GM23248 (cell line): ENCODE results near the gene STOML2. TPM values are rescaled to one million over a fixed set of nuclear protein-coding genes. Genes with fewer than 3 reads are reported as not detected.
"Not testable (repeated sequence)": the region's sequence is repeated elsewhere in the genome, so short reads cannot be mapped to it uniquely, and the experiment has no call there.

ENCODE experiments used
- DNase-seq: peaks from one replicate; pipeline ENCODE4 v3.0.0-alpha.2; 2015
- H2AFZ ChIP-seq: fragments of 200-600 bp; sonication (generic); 2 replicates; pipeline ENCODE4 v1.6.1; 2016; ENCODE audit warnings: antibody characterized with exemption
- H3F3A ChIP-seq: fragments of 200-600 bp; sonication (generic); 2 replicates; pipeline ENCODE4 v1.6.1; 2016; ENCODE audit warnings: mild to moderate bottlenecking, antibody characterized with exemption, mixed run types; ENCODE audit not compliant: insufficient read depth
- H3K27ac ChIP-seq: fragments of 200-600 bp; sonication (generic); 2 replicates; pipeline ENCODE4 v1.5.1; 2016; ENCODE audit warnings: mild to moderate bottlenecking
- H3K27me3 ChIP-seq: fragments of 200-600 bp; sonication (generic); replicated peaks from 2 replicates; pipeline ENCODE4 v1.6.1; 2016; ENCODE audit warnings: mild to moderate bottlenecking; ENCODE audit not compliant: insufficient read depth
- H3K36me3 ChIP-seq: fragments of 200-600 bp; sonication (generic); 2 replicates; pipeline ENCODE4 v1.6.1; 2016; ENCODE audit warnings: low read depth, mild to moderate bottlenecking
- H3K4me1 ChIP-seq: fragments of 200-600 bp; sonication (generic); 2 replicates; pipeline ENCODE4 v1.6.1; 2016; ENCODE audit warnings: mild to moderate bottlenecking; ENCODE audit not compliant: insufficient read depth
- H3K4me2 ChIP-seq: fragments of 200-600 bp; sonication (generic); one replicate; pipeline ENCODE4 v1.6.1; 2016; ENCODE audit warnings: mild to moderate bottlenecking; ENCODE audit not compliant: unreplicated experiment
- H3K4me3 ChIP-seq: fragments of 200-600 bp; sonication (generic); 2 replicates; pipeline ENCODE4 v1.5.1; 2016; ENCODE audit warnings: mild to moderate bottlenecking
- H3K79me2 ChIP-seq: fragments of 200-600 bp; sonication (generic); 2 replicates; pipeline ENCODE4 v1.6.1; 2016; ENCODE audit warnings: mild to moderate bottlenecking; ENCODE audit not compliant: insufficient read depth
- H3K9ac ChIP-seq: fragments of 200-600 bp; sonication (generic); 2 replicates; pipeline ENCODE4 v1.6.1; 2016; ENCODE audit warnings: mild to moderate bottlenecking
- H3K9me2 ChIP-seq: fragments of 200-600 bp; sonication (generic); 2 replicates; pipeline ENCODE4 v1.6.1; 2016; ENCODE audit warnings: mixed run types, mild to moderate bottlenecking, moderate library complexity; ENCODE audit not compliant: insufficient read depth
- H3K9me3 ChIP-seq: fragments of 200-600 bp; sonication (generic); one replicate; pipeline ENCODE4 v1.6.1; 2017; ENCODE audit warnings: low read depth
- H4K20me1 ChIP-seq: fragments of 200-600 bp; sonication (generic); 2 replicates; pipeline ENCODE4 v1.6.0; 2016; ENCODE audit not compliant: insufficient read depth
- EZH2 ChIP-seq: fragments of 200-600 bp; sonication (generic); IDR thresholded peaks from 2 replicates; pipeline ENCODE4 v1.6.1; 2018; ENCODE audit warnings: antibody characterized with exemption, mild to moderate bottlenecking; ENCODE audit not compliant: insufficient read depth, poor library complexity, severe bottlenecking
- EZH2phosphoT487 ChIP-seq: fragments of 200-600 bp; sonication (generic); IDR thresholded peaks from 2 replicates; pipeline ENCODE4 v1.6.1; 2018; ENCODE audit warnings: antibody characterized with exemption, moderate library complexity, mild to moderate bottlenecking, low read depth; ENCODE audit not compliant: insufficient read depth
- WGBS, 2 experiments: methylation state at CpG; one replicate each; pipeline ENCODE4 v1.1.6; 2015 to 2017; ENCODE audit warnings: low lambda C conversion rate in 2 of 2, low coverage in 1 of 2; ENCODE audit errors: missing lambda C conversion rate in 2 of 2; 5-methylcytosine and 5-hydroxymethylcytosine counted together
- in situ Hi-C: fragments of 300-500 bp; cut with MboI; formaldehyde crosslinking; loops from 2 replicates; pipeline ENCODE4 v1.15.0; 2020
- polyA plus RNA-seq: library from polyadenylated mRNA; unstranded; fragments of >200 nt; fragmentation: Nextera tagmentation; extraction: Ambion mirVana; gene quantifications from 2 replicates; pipeline ENCODE4 v1.2.1, GENCODE V29; 2016
- total RNA-seq: library from RNA; depleted of rRNA; stranded (reverse); fragments of >200 nt; shearing (Covaris generic); gene quantifications from 2 replicates; pipeline ENCODE4 v1.2.3, GENCODE V29; 2014; rRNA removed

Gene STOML2
- total RNA-seq = 101 and 124 TPM in 2 replicates
- polyA plus RNA-seq = 120 and 129 TPM in 2 replicates

DNA sequence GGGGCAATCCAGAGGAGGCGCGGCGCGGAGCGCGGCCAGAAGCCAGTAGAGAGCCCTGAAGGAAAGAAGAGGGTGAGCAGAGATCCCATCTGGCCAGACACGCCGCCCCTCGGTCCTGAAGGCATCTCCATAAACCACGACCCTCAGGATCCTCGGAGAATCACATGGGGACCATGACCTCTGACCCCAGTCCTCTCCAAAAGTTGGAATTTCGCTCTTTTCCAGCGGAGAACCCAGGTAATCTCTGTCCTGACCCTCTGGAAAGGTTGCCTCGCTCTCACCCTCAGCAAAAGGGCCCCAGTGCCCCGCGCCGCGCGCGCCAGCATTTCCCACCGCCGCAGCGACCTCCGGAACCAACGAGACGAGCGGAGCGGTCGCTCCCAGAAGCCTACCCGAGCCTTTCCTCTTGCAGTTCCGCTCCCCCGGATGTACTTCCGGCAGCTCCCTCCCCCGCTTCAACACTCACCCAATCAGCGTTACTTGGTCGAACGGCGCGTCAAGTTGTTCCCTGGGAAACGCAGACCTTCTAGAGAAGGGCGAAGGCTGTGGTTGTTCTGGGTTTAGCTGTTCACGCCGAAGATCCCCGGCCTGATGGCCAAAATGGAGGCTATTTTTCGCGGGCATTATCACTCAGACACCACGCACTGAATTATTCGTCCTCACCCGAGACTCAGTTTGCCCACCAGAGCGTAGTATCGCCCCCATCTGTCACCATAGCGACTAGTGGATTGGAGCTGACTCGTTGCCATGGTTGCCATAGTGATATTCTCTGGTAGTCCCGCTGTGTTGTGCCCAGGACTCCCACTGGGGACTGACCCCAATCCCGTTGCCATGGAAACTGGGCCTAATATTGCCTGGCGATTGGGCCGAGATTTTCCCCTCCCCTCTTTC lies at the start of gene STOML2:
Gene STOML2, minus strand, starts transcription at position 363 of the 891 bp plus-strand sequence. Its CDS starts 37 bp downstream, at position 326.
- TF ChIP-seq EZH2 = no peak
- TF ChIP-seq EZH2phosphoT487 = no peak
- H2AFZ ChIP-seq = peak within 1 kb of the TSS; percentile 95
- peak within 1 kb of the TSS; percentile 95 for H3K4me3 ChIP-seq
- peaks cover 50% of the 10 kb centered on the region for H3K79me2 ChIP-seq
- peaks cover 5% of the 10 kb centered on the region; the same call in 1 of the 2 replicates for H3K4me1 ChIP-seq
- no peaks in the 10 kb centered on the region for H3K9me2 ChIP-seq
- H3K9me3 ChIP-seq = no peaks in the 10 kb centered on the region
- DNase-seq = peak; percentile 99
- peak within 1 kb of the TSS; percentile 98 for H3K27ac ChIP-seq
- WGBS, 2 experiments = 2% methylated on average over 55 to 57 of the region's 57 CpGs
- H3K27me3 ChIP-seq = no peaks in the 10 kb centered on the region
- in situ Hi-C loops = no loop called here
- no peaks in the 10 kb centered on the region for H4K20me1 ChIP-seq
- peaks cover 24% of the 10 kb centered on the region for H3F3A ChIP-seq
- H3K9ac ChIP-seq = peak within 1 kb of the TSS; percentile 98
- peak within 1 kb of the TSS; percentile 92 for H3K4me2 ChIP-seq
- peaks cover 31% of the 10 kb centered on the region; the same call in 1 of the 2 replicates for H3K36me3 ChIP-seq

DNA sequence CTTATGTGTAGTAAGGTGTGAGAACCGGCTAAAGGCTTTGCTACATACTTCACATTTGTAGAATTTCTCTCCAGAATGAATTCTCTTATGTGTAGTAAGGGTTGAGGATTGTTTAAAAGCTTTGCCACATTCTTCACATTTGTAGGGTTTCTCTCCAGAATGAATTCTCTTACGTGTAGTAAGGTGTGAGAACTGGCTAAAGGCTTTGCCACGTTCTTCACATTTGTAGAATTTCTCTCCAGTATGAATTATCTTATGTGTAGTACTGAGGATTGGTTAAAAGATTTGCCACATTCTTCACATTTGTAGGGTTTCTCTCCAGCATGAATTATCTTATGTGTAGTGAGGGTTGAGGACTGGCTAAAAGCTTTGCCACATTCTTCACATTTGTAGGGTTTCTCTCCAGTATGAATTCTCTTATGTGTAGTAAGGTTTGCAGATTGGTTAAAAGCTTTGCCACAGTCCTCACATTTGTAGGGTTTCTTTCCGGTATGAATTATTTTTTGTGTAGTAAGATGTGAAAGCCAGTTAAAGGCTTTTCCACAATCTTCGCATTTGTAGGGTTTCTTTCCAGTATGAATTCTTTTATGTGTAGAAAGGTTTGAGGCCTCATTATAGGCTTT lies 45.1 kb upstream of the STOML2 start:
- H3K79me2 ChIP-seq, H3K4me2 ChIP-seq, H3K9ac ChIP-seq, in situ Hi-C loops, DNase-seq, H3K9me3 ChIP-seq, H3K27me3 ChIP-seq, H3K36me3 ChIP-seq, H4K20me1 ChIP-seq, H3K27ac ChIP-seq, H3K4me3 ChIP-seq, H2AFZ ChIP-seq, H3K4me1 ChIP-seq, H3K9me2 ChIP-seq, H3F3A ChIP-seq: not testable (repeated sequence)
- 35 to 38% methylated on average over 5 of the region's 5 CpGs for WGBS, 2 experiments

GRCh38 chr9:35142037-35142436 lies 39.1 kb upstream of the STOML2 start:
- no peaks in the 10 kb centered on the region for H3K79me2 ChIP-seq
- in situ Hi-C loops = no loop called here
- TF ChIP-seq EZH2phosphoT487 (no peak), EZH2 (no peak)
- no peak overlapping the region for H3K4me2 ChIP-seq
- H3K4me1 ChIP-seq = no peaks in the 10 kb centered on the region
- H3F3A ChIP-seq = no peaks in the 10 kb centered on the region
- H3K27ac ChIP-seq = no peak overlapping the region
- no peak overlapping the region for H3K4me3 ChIP-seq
- H3K9me3 ChIP-seq = no peaks in the 10 kb centered on the region
- H2AFZ ChIP-seq = no peak overlapping the region
- H3K36me3 ChIP-seq = no peaks in the 10 kb centered on the region
- H3K9ac ChIP-seq = no peak overlapping the region
- WGBS, 2 experiments = 34 to 41% methylated on average over 5 of the region's 5 CpGs
- no peaks in the 10 kb centered on the region for H3K9me2 ChIP-seq
- no peaks in the 10 kb centered on the region for H3K27me3 ChIP-seq
- no peak for DNase-seq
- H4K20me1 ChIP-seq = no peaks in the 10 kb centered on the region

DNA sequence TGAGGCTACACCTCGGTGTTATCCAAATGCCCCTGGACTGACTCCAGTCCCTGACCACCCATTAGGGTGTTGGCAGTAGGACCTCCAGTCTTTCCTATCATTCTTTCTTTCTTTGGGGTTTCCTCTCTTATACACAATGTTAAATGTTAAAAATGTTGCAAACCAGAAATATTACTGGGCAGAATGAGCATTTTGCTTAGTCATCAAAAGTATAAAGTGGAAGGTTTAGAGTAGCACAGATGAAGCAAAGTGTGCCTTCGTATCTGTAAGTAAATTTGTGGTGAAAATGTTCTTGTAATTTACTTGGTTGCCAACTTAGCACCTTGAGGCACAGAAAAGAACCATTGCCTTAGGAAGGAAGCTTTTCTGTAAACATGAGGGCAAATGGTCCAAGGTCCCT lies 37.2 kb upstream of the STOML2 start:
- no peaks in the 10 kb centered on the region for H3K36me3 ChIP-seq
- no peak overlapping the region for H3K4me3 ChIP-seq
- no peaks in the 10 kb centered on the region for H3K9me2 ChIP-seq
- no peak overlapping the region for H2AFZ ChIP-seq
- no peak overlapping the region for H3K27ac ChIP-seq
- WGBS, 2 experiments = 44 to 48% methylated on average over 2 of the region's 2 CpGs
- no peaks in the 10 kb centered on the region for H3K27me3 ChIP-seq
- H3K9ac ChIP-seq = no peak overlapping the region
- no peaks in the 10 kb centered on the region for H3K79me2 ChIP-seq
- H3F3A ChIP-seq = no peaks in the 10 kb centered on the region
- no peak overlapping the region for H3K4me2 ChIP-seq
- H3K9me3 ChIP-seq = no peaks in the 10 kb centered on the region
- H4K20me1 ChIP-seq = no peaks in the 10 kb centered on the region
- no peaks in the 10 kb centered on the region for H3K4me1 ChIP-seq
- in situ Hi-C loops = no loop called here
- TF ChIP-seq EZH2phosphoT487 (no peak), EZH2 (no peak)
- no peak for DNase-seq
